Measurements from ENCODE around the gene SSC4D.

The SSC4D gene

DNA sequence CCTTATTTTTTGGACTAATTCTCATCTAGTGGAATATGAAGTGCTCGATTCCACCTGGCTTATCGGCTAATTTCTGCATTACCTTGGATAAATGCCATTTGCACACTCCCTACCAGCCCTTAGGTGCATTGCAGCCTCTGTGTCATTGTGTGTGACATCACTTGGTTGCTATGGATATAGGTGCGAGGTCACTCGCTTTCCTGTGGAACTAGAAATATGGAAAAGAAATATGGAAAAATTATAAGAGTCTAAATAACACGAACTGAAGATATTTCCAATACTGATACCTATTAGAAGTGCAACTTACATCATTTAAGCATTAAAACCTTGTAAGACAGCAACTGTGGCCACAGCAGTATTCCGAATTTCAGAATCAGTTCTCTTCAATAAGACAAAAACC lies 52.7 kb downstream of the SSC4D start:
- peak overlapping the region; percentile 93 for H3K9ac ChIP-seq (ENCODE audit: low read length)
- H3K4me3 ChIP-seq (ENCODE audit: low read length): peak overlapping the region; percentile 51
- H3K9me3 ChIP-seq (ENCODE audit: control insufficient read depth, low read length): no peaks in the 10 kb centered on the region
- no peaks in the 10 kb centered on the region for H3K36me3 ChIP-seq (ENCODE audit: control insufficient read depth, insufficient read depth, low read length)
- no peaks in the 10 kb centered on the region for H3K27me3 ChIP-seq (ENCODE audit: control insufficient read depth, insufficient read depth, low read length)
- H3K4me1 ChIP-seq (ENCODE audit: control insufficient read depth, insufficient read depth, low read length): peaks cover 20% of the 10 kb centered on the region

- Histone ChIP-seq H3K4me3 (ENCODE audit: low read length) (no peak overlapping the region), H3K27me3 (ENCODE audit: control insufficient read depth, insufficient read depth, low read length) (no peaks in the 10 kb centered on the region)
These were observed 53.4 kb downstream of the SSC4D start for GRCh38 chr7:76356115-76356514.

GRCh38 chr7:76354981-76355730 lies 54.3 kb downstream of the SSC4D start:
- H3K4me3 ChIP-seq (ENCODE audit: low read length): no peak overlapping the region
- peaks cover 17% of the 10 kb centered on the region for H3K4me1 ChIP-seq (ENCODE audit: control insufficient read depth, insufficient read depth, low read length)

More at GRCh38 chr7:76356115-76356514, 53.4 kb downstream of the SSC4D start:
- Histone ChIP-seq H3K9ac (ENCODE audit: low read length) (no peak overlapping the region), H3K36me3 (ENCODE audit: control insufficient read depth, insufficient read depth, low read length) (no peaks in the 10 kb centered on the region), H3K9me3 (ENCODE audit: control insufficient read depth, low read length) (no peaks in the 10 kb centered on the region), H3K4me1 (ENCODE audit: control insufficient read depth, insufficient read depth, low read length) (peaks cover 20% of the 10 kb centered on the region)

GRCh38 chr7:76354516-76354915 lies 55.0 kb downstream of the SSC4D start:
- Histone ChIP-seq H3K4me3 (ENCODE audit: low read length) (no peak overlapping the region), H3K9me3 (ENCODE audit: control insufficient read depth, low read length) (no peaks in the 10 kb centered on the region), H3K27me3 (ENCODE audit: control insufficient read depth, insufficient read depth, low read length) (no peaks in the 10 kb centered on the region), H3K4me1 (ENCODE audit: control insufficient read depth, insufficient read depth, low read length) (peaks cover 10% of the 10 kb centered on the region), H3K36me3 (ENCODE audit: control insufficient read depth, insufficient read depth, low read length) (no peaks in the 10 kb centered on the region), H3K9ac (ENCODE audit: low read length) (no peak overlapping the region)

More at GRCh38 chr7:76354981-76355730, 54.3 kb downstream of the SSC4D start:
- H3K27me3 ChIP-seq (ENCODE audit: control insufficient read depth, insufficient read depth, low read length): no peaks in the 10 kb centered on the region
- H3K9ac ChIP-seq (ENCODE audit: low read length): no peak overlapping the region
- no peaks in the 10 kb centered on the region for H3K9me3 ChIP-seq (ENCODE audit: control insufficient read depth, low read length)
- H3K36me3 ChIP-seq (ENCODE audit: control insufficient read depth, insufficient read depth, low read length): no peaks in the 10 kb centered on the region

DNA sequence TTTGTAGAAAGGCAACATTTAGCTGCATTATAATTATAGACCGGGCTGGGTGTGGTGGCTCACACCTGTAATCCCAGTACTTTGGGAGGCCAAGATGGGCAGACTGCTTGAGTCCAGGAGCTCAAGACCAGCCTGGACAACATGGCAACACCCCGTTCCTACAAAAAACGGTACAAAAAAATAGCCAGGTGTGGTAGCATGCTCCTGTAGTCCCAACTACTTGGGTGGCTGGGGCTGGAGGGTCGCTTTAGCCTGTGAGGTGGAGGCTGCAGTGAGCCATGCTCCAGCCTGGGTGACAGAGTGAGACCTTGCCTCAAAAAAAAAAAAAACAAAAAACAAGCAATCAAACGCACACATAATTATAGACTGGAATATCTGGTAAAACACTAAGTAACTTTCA lies 55.8 kb downstream of the SSC4D start:
- Histone ChIP-seq H3K9me3 (ENCODE audit: control insufficient read depth, low read length) (no peaks in the 10 kb centered on the region), H3K27me3 (ENCODE audit: control insufficient read depth, insufficient read depth, low read length) (no peaks in the 10 kb centered on the region), H3K4me1 (ENCODE audit: control insufficient read depth, insufficient read depth, low read length) (peaks cover 8% of the 10 kb centered on the region), H3K4me3 (ENCODE audit: low read length) (no peak overlapping the region), H3K36me3 (ENCODE audit: control insufficient read depth, insufficient read depth, low read length) (no peaks in the 10 kb centered on the region), H3K9ac (ENCODE audit: low read length) (no peak overlapping the region)

DNA sequence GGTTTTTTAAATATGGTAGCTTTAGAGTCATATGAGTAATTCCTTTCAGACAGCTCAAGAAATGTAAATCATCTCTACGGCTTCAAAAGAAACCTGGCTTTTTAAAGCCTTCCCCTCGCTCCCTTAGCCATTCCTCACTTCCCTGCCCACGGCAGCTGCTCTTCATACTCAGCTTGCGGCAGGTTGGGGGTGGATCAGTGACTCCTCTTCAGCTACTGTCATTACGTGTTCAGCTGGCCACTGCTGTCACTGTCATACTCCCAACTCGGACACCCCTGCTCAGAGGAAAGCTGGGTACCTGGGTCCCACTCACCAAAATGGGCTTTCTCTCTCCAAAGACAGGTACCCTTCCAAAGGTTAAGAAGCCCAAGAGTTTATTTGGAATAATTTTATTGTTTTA lies 57.3 kb downstream of the SSC4D start:
- Histone ChIP-seq H3K9me3 (ENCODE audit: control insufficient read depth, low read length) (no peaks in the 10 kb centered on the region), H3K4me1 (ENCODE audit: control insufficient read depth, insufficient read depth, low read length) (peaks cover 6% of the 10 kb centered on the region), H3K36me3 (ENCODE audit: control insufficient read depth, insufficient read depth, low read length) (no peaks in the 10 kb centered on the region), H3K9ac (ENCODE audit: low read length) (no peak overlapping the region), H3K4me3 (ENCODE audit: low read length) (no peak overlapping the region), H3K27me3 (ENCODE audit: control insufficient read depth, insufficient read depth, low read length) (no peaks in the 10 kb centered on the region)

GRCh38 chr7:76351372-76351771 lies 58.1 kb downstream of the SSC4D start:
- Histone ChIP-seq H3K36me3 (ENCODE audit: control insufficient read depth, insufficient read depth, low read length) (no peaks in the 10 kb centered on the region), H3K9ac (ENCODE audit: low read length) (no peak overlapping the region), H3K4me1 (ENCODE audit: control insufficient read depth, insufficient read depth, low read length) (peaks cover 7% of the 10 kb centered on the region), H3K27me3 (ENCODE audit: control insufficient read depth, insufficient read depth, low read length) (no peaks in the 10 kb centered on the region), H3K4me3 (ENCODE audit: low read length) (no peak overlapping the region), H3K9me3 (ENCODE audit: control insufficient read depth, low read length) (no peaks in the 10 kb centered on the region)

- Histone ChIP-seq H3K4me1 (ENCODE audit: control insufficient read depth, insufficient read depth, low read length) (peaks cover 19% of the 10 kb centered on the region), H3K36me3 (ENCODE audit: control insufficient read depth, insufficient read depth, low read length) (no peaks in the 10 kb centered on the region), H3K9me3 (ENCODE audit: control insufficient read depth, low read length) (no peaks in the 10 kb centered on the region), H3K9ac (ENCODE audit: low read length) (no peak overlapping the region), H3K27me3 (ENCODE audit: control insufficient read depth, insufficient read depth, low read length) (no peaks in the 10 kb centered on the region), H3K4me3 (ENCODE audit: low read length) (no peak overlapping the region)
These were observed 60.1 kb downstream of the SSC4D start for GRCh38 chr7:76349313-76349885.

DNA sequence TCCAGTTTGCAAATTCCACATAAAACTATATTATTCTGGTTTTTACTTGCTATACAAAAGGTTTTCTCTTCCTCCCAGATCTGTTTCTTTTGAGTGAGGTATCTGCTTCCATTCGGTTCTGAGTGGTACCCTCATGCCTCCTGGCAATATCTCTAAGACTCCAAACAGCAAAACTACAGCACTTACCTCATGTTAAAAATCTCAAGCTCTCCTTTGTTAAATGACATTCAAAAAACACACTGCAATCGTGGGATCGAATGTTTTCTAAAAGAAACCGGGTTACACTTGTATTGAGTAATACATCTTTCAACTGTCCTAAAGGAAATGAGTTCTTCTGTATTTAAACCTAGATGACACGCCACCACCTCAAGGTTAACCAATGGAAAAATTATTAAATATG lies 61.8 kb downstream of the SSC4D start:
- H3K9ac ChIP-seq (ENCODE audit: low read length): no peak overlapping the region
- H3K9me3 ChIP-seq (ENCODE audit: control insufficient read depth, low read length): no peaks in the 10 kb centered on the region
- peaks cover 19% of the 10 kb centered on the region for H3K4me1 ChIP-seq (ENCODE audit: control insufficient read depth, insufficient read depth, low read length)
- H3K4me3 ChIP-seq (ENCODE audit: low read length): no peak overlapping the region
- no peaks in the 10 kb centered on the region for H3K27me3 ChIP-seq (ENCODE audit: control insufficient read depth, insufficient read depth, low read length)
- H3K36me3 ChIP-seq (ENCODE audit: control insufficient read depth, insufficient read depth, low read length): no peaks in the 10 kb centered on the region

- H3K9ac ChIP-seq (ENCODE audit: low read length): no peak overlapping the region
- no peaks in the 10 kb centered on the region for H3K27me3 ChIP-seq (ENCODE audit: control insufficient read depth, insufficient read depth, low read length)
- no peak overlapping the region for H3K4me3 ChIP-seq (ENCODE audit: low read length)
- no peaks in the 10 kb centered on the region for H3K9me3 ChIP-seq (ENCODE audit: control insufficient read depth, low read length)
- H3K36me3 ChIP-seq (ENCODE audit: control insufficient read depth, insufficient read depth, low read length): no peaks in the 10 kb centered on the region
- H3K4me1 ChIP-seq (ENCODE audit: control insufficient read depth, insufficient read depth, low read length): peaks cover 19% of the 10 kb centered on the region
These were observed 62.7 kb downstream of the SSC4D start for GRCh38 chr7:76346778-76347177.

DNA sequence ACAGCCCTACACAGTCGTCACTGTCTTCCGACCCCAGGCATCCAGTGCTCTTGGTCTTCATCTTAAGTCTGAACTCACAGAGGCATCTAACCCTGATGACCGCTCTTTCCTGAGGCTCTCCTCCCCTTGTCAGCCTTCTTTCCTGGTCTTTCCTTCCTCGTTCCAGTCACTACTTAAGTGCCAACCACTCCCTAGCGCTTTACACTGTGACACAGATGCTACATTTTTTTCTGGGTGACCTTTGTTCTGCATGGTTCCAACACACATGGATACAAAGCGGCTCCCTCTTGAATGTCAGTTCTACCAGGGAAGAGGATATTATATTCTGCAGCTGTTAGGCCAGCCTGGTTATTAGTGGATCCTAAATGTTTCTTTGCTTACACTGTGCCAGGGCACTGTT lies 63.4 kb downstream of the SSC4D start:
- Histone ChIP-seq H3K4me3 (ENCODE audit: low read length) (no peak overlapping the region), H3K27me3 (ENCODE audit: control insufficient read depth, insufficient read depth, low read length) (no peaks in the 10 kb centered on the region), H3K36me3 (ENCODE audit: control insufficient read depth, insufficient read depth, low read length) (no peaks in the 10 kb centered on the region), H3K9me3 (ENCODE audit: control insufficient read depth, low read length) (no peaks in the 10 kb centered on the region), H3K9ac (ENCODE audit: low read length) (no peak overlapping the region), H3K4me1 (ENCODE audit: control insufficient read depth, insufficient read depth, low read length) (peaks cover 19% of the 10 kb centered on the region)

DNA sequence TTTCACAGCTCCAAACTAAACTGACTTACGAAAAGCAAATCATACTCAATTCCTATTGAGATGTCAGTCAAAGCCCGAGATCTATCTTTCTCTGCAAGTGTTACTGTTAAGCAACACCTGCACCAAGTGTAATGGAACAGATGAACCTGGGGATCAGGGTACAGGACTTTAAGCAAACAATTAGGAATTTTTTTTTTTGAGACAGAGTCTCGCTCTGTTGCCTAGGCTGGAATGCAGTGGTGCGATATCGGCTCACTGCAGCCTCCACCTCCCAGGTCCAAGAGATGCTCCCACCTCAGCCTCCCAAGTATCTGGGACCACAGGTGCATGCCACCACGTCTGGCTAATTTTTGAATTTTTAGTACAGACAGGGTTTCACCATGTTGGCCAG lies 65.6 kb downstream of the SSC4D start:
- Histone ChIP-seq H3K9me3 (ENCODE audit: control insufficient read depth, low read length) (no peaks in the 10 kb centered on the region), H3K4me1 (ENCODE audit: control insufficient read depth, insufficient read depth, low read length) (peaks cover 19% of the 10 kb centered on the region), H3K4me3 (ENCODE audit: low read length) (no peak overlapping the region), H3K9ac (ENCODE audit: low read length) (no peak overlapping the region), H3K36me3 (ENCODE audit: control insufficient read depth, insufficient read depth, low read length) (no peaks in the 10 kb centered on the region), H3K27me3 (ENCODE audit: control insufficient read depth, insufficient read depth, low read length) (no peaks in the 10 kb centered on the region)

All from mucosa of stomach (tissue), 1 donor.